Mesenchymal stem cell (in vitro differentiated cells and primary cell): ENCODE data around the gene BOD1L2. TPM values are rescaled to one million over a fixed set of nuclear protein-coding genes. Genes with fewer than 3 reads are reported as not detected.

ENCODE experiments used
- DNase-seq: peaks from one replicate; pipeline ENCODE4 v3.0.0-alpha.2; 2013
- H2AFZ ChIP-seq: one replicate; pipeline ENCODE4 v1.6.1; 2013; ENCODE audit warnings: low read depth, mild to moderate bottlenecking, control low read depth, inconsistent platforms, low read length, moderate library complexity
- H2AK5ac ChIP-seq: 2 replicates; pipeline ENCODE4 v1.6.1; 2013; ENCODE audit warnings: low read length, moderate library complexity, mild to moderate bottlenecking, inconsistent platforms; ENCODE audit not compliant: severe bottlenecking
- H2BK120ac ChIP-seq: one replicate; pipeline ENCODE4 v1.6.1; 2013; ENCODE audit warnings: low read depth, mild to moderate bottlenecking, inconsistent platforms, low read length, moderate library complexity
- H2BK12ac ChIP-seq, 2 experiments: one replicate each; pipeline ENCODE4 v1.6.1; 2013; ENCODE audit warnings: inconsistent platforms in 2 of 2, low read length in 2 of 2, mild to moderate bottlenecking in 2 of 2, moderate library complexity in 2 of 2, control low read depth in 1 of 2
- H2BK15ac ChIP-seq: one replicate; pipeline ENCODE4 v1.6.1; 2013; ENCODE audit warnings: mild to moderate bottlenecking, low read depth, inconsistent platforms; ENCODE audit not compliant: poor library complexity, severe bottlenecking
- H2BK5ac ChIP-seq: 2 replicates; pipeline ENCODE4 v1.6.1; 2013; ENCODE audit warnings: low read depth, mild to moderate bottlenecking, low read length, control low read depth, inconsistent platforms; ENCODE audit not compliant: poor library complexity, severe bottlenecking
- H3K14ac ChIP-seq, 2 experiments: one replicate each; pipeline ENCODE4 v1.6.1; 2013; ENCODE audit warnings: inconsistent platforms in 2 of 2, low read length in 2 of 2, control low read depth in 1 of 2, mild to moderate bottlenecking in 1 of 2, moderate library complexity in 1 of 2
- H3K18ac ChIP-seq, 2 experiments: one replicate each; pipeline ENCODE4 v1.6.1; 2013; ENCODE audit warnings: inconsistent platforms in 2 of 2, low read length in 2 of 2, control low read depth in 1 of 2, low read depth in 1 of 2, mild to moderate bottlenecking in 1 of 2
- H3K23ac ChIP-seq, 2 experiments: one replicate each; pipeline ENCODE4 v1.6.1; 2013; ENCODE audit warnings: inconsistent platforms in 2 of 2, low read length in 2 of 2, mild to moderate bottlenecking in 2 of 2, moderate library complexity in 2 of 2, control low read depth in 1 of 2
- H3K27ac ChIP-seq: 2 replicates; pipeline ENCODE4 v1.5.1; 2013; ENCODE audit warnings: mild to moderate bottlenecking, moderate library complexity, low read length, control low read depth, inconsistent platforms; ENCODE audit not compliant: poor library complexity, severe bottlenecking
- H3K27me3 ChIP-seq, 2 experiments: 2 replicates each; pipeline versions ENCODE4 v1.6.1 to v1.7.0; 2013; ENCODE audit warnings: low read length in 2 of 2, mild to moderate bottlenecking in 2 of 2, moderate library complexity in 2 of 2, control low read depth in 1 of 2, inconsistent platforms in 1 of 2; ENCODE audit not compliant: control insufficient read depth in 1 of 2, insufficient read depth in 1 of 2
- H3K36me3 ChIP-seq, 2 experiments: 2 replicates each; pipeline versions ENCODE4 v1.6.1 to v1.7.0; 2013; ENCODE audit warnings: low read length in 2 of 2, control low read depth in 1 of 2, inconsistent platforms in 1 of 2, low read depth in 1 of 2, mild to moderate bottlenecking in 1 of 2; ENCODE audit not compliant: insufficient read depth in 2 of 2, control insufficient read depth in 1 of 2
- H3K4ac ChIP-seq, 2 experiments: one replicate each; pipeline ENCODE4 v1.6.1; 2013; ENCODE audit warnings: inconsistent platforms in 2 of 2, low read length in 2 of 2, mild to moderate bottlenecking in 2 of 2, moderate library complexity in 2 of 2, control low read depth in 1 of 2, low read depth in 1 of 2
- H3K4me1 ChIP-seq: 2 replicates; pipeline ENCODE4 v1.6.1; 2013; ENCODE audit warnings: low read depth, low read length, control low read depth; ENCODE audit not compliant: control insufficient read depth, insufficient read depth
- H3K4me2 ChIP-seq: 2 replicates; pipeline ENCODE4 v1.6.1; 2013; ENCODE audit warnings: low read length, mild to moderate bottlenecking, inconsistent platforms; ENCODE audit not compliant: poor library complexity, severe bottlenecking
- H3K4me3 ChIP-seq, 2 experiments: 2 replicates each; pipeline versions ENCODE4 v1.5.1 to v1.7.0; 2013; ENCODE audit warnings: low read length in 2 of 2, mild to moderate bottlenecking in 2 of 2, control low read depth in 1 of 2, low read depth in 1 of 2; ENCODE audit not compliant: insufficient read depth in 1 of 2
- H3K79me1 ChIP-seq: replicated peaks from 2 replicates; pipeline ENCODE4 v1.6.1; 2013; ENCODE audit warnings: mild to moderate bottlenecking, control low read depth, low read length, inconsistent platforms; ENCODE audit not compliant: poor library complexity, severe bottlenecking
- H3K9ac ChIP-seq: 2 replicates; pipeline ENCODE4 v1.7.0; 2013; ENCODE audit warnings: mild to moderate bottlenecking, low read length, moderate library complexity
- H3K9me3 ChIP-seq: 2 replicates; pipeline ENCODE4 v1.7.0; 2013; ENCODE audit warnings: mild to moderate bottlenecking, low read length; ENCODE audit not compliant: control insufficient read depth
- H4K8ac ChIP-seq: one replicate; pipeline ENCODE4 v1.6.1; 2013; ENCODE audit warnings: inconsistent platforms, mild to moderate bottlenecking, low read length, moderate library complexity
- H4K91ac ChIP-seq: one replicate; pipeline ENCODE4 v1.6.1; 2013; ENCODE audit warnings: mild to moderate bottlenecking, low read length, inconsistent platforms
- WGBS: methylation state at CpG from one replicate; pipeline ENCODE4 v1.1.7; 2013; ENCODE audit warnings: mixed read lengths; 5-methylcytosine and 5-hydroxymethylcytosine counted together
- polyA plus RNA-seq, 2 experiments: library from polyadenylated mRNA; stranded (reverse); fragments of 200-250 nt; gene quantifications; one replicate each; pipeline ENCODE4 v1.2.3, GENCODE V29; 2013

The BOD1L2 gene
- not detected for polyA plus RNA-seq (2013, experiment 1 of 2)
- not detected for polyA plus RNA-seq (2013, experiment 2 of 2)

DNA sequence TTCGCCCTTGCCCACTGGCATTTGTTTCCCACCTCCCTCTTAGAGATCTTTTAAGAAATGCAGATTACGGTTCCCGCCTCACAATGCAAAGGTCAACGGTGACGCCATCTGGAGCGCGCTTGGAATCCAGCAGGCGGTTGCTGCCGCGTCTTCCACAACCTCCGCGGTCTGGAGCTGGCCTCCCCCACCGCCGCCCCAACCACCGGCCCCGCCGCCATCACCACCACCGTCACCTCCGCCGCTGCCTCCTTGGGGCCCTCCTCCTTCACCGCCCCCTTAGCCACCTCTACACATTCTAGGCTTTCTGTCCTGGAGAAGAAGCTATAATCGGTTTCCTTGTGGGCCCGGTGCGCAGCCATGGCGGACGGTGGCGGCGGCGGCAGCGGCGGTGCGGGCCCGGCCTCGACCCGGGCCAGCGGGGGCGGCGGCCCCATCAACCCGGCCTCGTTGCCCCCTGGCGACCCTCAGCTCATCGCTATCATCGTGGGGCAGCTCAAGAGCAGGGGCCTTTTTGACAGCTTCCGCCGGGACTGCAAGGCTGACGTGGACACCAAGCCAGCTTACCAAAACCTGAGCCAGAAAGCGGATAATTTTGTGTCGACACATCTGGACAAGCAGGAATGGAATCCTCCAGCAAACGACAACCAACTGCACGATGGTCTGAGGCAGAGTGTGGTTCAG lies at the start of gene BOD1L2:
Gene BOD1L2, plus strand, starts transcription at position 132 of the 681 bp plus-strand sequence. Its CDS starts 226 bp downstream, at position 358.
- no peak within 1 kb of the TSS for H2BK15ac ChIP-seq
- no peak within 1 kb of the TSS for H3K23ac ChIP-seq
- no peak within 1 kb of the TSS for H4K8ac ChIP-seq
- no peaks in the 10 kb centered on the region for H3K4me1 ChIP-seq
- H3K4me2 ChIP-seq = no peak within 1 kb of the TSS
- no peaks in the 10 kb centered on the region for H3K36me3 ChIP-seq
- no peak within 1 kb of the TSS for H2BK12ac ChIP-seq
- H4K91ac ChIP-seq = no peak within 1 kb of the TSS
- no peak within 1 kb of the TSS for H2BK120ac ChIP-seq
- no peak for DNase-seq
- no peak within 1 kb of the TSS for H3K14ac ChIP-seq
- H3K79me1 ChIP-seq = no peaks in the 10 kb centered on the region
- H3K27ac ChIP-seq = no peak within 1 kb of the TSS
- no peak within 1 kb of the TSS for H3K4ac ChIP-seq
- no peak within 1 kb of the TSS for H2AFZ ChIP-seq
- H2AK5ac ChIP-seq = no peak within 1 kb of the TSS
- H3K18ac ChIP-seq = no peak within 1 kb of the TSS
- H3K9ac ChIP-seq = no peak within 1 kb of the TSS
- no peak within 1 kb of the TSS for H3K4me3 ChIP-seq
- H2BK5ac ChIP-seq = no peak within 1 kb of the TSS
- 90% methylated on average over 50 of the region's 50 CpGs for WGBS
- no peaks in the 10 kb centered on the region for H3K9me3 ChIP-seq
- peaks cover 8 to 15% of the 10 kb centered on the region in 2 experiments for H3K27me3 ChIP-seq

DNA sequence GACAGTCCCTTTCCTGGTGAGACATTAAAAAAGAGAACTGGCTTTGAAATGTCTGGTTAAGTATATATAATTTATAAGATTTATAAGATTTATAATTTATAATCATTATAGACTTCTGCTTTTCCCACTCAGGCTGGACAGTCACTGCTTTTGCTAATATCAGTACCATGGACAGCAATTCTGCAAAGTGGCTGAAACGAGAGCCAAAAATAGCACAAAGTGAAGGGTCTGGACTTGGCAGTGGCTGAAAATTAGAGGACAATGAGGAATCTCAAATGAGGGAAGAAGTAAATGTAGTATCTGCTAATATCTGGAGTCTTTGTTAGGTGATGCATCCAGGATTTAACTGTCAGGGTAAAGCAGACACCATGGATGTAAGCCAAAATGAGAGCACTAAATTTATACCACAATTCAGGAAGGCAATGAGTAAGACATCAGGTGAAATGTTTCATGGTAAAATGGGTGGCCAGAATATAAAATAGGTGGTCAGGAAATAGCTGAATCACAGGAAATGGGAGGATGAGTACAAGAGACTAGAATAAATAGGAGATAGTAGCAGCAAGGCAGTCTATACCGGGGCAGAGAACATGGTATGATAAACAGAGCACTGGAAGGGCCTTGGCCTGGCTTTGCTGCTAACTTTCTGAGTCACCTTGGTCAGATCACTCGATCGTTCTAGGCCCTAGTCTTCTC lies 39.6 kb upstream of the BOD1L2 start:
- Histone ChIP-seq H2AFZ (no peak overlapping the region), H2AK5ac (no peak overlapping the region), H3K9ac (no peak overlapping the region), H2BK15ac (no peak overlapping the region), H2BK5ac (no peak overlapping the region), H3K4me2 (no peak overlapping the region), H4K91ac (no peak overlapping the region), H3K79me1 (no peaks in the 10 kb centered on the region), H3K27ac (no peak overlapping the region), H3K14ac (no peak overlapping the region), H3K4me3 (no peak overlapping the region), H3K4ac (no peak overlapping the region), H3K27me3 (no peaks in the 10 kb centered on the region), H2BK120ac (no peak overlapping the region), H3K36me3 (no peaks in the 10 kb centered on the region), H4K8ac (no peak overlapping the region), H3K9me3 (no peaks in the 10 kb centered on the region), H3K23ac (no peak overlapping the region), H3K4me1 (no peaks in the 10 kb centered on the region), H3K18ac (no peak overlapping the region), H2BK12ac (no peak overlapping the region)
- peak; percentile 25 for DNase-seq
- 62% methylated on average over 4 of the region's 4 CpGs for WGBS

DNA sequence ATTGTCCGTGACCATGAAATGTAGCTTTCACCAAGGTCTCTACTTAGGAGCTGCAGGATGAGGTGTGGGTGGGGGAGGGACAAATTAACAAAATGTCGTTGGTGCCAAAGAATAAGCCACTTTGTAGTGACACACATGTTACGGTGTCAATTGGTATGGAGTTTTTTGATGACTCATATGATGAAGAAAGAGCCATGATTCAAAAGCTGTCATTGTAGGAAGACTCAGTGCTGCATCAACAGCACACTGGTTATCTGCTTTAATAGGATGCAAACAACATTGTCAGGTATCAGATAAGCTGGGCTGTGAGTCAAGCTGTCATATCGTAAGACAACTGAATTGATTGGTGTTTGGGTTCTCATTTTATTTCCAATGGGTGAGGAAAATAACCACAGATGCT lies 36.6 kb upstream of the BOD1L2 start:
- no peaks in the 10 kb centered on the region for H3K79me1 ChIP-seq
- no peak overlapping the region for H4K91ac ChIP-seq
- H2AFZ ChIP-seq = no peak overlapping the region
- H4K8ac ChIP-seq = no peak overlapping the region
- 63% methylated on average over 4 of the region's 4 CpGs for WGBS
- H3K9ac ChIP-seq = no peak overlapping the region
- H3K9me3 ChIP-seq = no peaks in the 10 kb centered on the region
- H2BK120ac ChIP-seq = no peak overlapping the region
- no peak for DNase-seq
- H3K14ac ChIP-seq = no peak overlapping the region
- H3K36me3 ChIP-seq = no peaks in the 10 kb centered on the region
- no peak overlapping the region for H3K4me3 ChIP-seq
- H3K23ac ChIP-seq = no peak overlapping the region
- no peak overlapping the region for H2AK5ac ChIP-seq
- no peaks in the 10 kb centered on the region for H3K4me1 ChIP-seq
- H3K27me3 ChIP-seq = peaks cover 0 to 17% of the 10 kb centered on the region in 2 experiments
- H3K4ac ChIP-seq = no peak overlapping the region
- no peak overlapping the region for H3K18ac ChIP-seq
- no peak overlapping the region for H2BK5ac ChIP-seq
- H2BK12ac ChIP-seq = no peak overlapping the region
- no peak overlapping the region for H2BK15ac ChIP-seq
- H3K27ac ChIP-seq = no peak overlapping the region
- H3K4me2 ChIP-seq = no peak overlapping the region

DNA sequence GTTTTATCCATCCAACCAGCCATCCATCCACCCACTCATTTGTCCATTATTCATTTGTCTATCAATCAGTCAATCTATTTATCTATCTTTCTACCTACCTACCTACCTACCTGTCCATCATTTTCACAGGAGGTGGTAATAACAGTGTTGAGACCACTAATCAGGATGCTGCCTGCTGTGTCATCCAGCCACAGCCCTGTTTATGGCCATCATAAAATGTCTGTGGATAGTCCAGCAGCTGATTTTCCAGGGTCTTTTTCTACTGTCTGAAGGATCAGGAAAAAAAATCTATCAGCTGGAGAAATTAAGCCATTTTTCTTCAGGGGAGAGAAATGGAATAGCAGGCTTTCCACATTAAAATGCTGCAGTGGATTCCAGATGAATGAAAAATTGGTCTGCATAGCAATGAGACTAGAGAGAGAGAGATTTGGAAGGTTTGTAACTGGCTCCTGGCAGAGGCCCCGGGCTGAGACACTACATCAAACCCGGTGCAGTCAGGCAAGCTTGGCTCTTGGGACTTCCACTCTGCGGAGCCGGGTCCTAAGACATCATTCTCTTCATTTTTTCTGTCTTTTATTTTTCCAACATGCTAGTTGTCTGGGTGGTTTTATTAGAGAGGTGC lies 33.0 kb upstream of the BOD1L2 start:
- Histone ChIP-seq H3K14ac (no peak overlapping the region), H2AK5ac (no peak overlapping the region), H3K9ac (no peak overlapping the region), H3K79me1 (no peaks in the 10 kb centered on the region), H2BK5ac (no peak overlapping the region), H2BK15ac (no peak overlapping the region), H3K4me2 (no peak overlapping the region), H4K8ac (no peak overlapping the region), H3K4ac (no peak overlapping the region), H3K27ac (no peak overlapping the region), H2BK120ac (no peak overlapping the region), H3K23ac (no peak overlapping the region), H3K27me3 (peaks cover 4 to 27% of the 10 kb centered on the region in 2 experiments), H2BK12ac (no peak overlapping the region), H3K9me3 (no peaks in the 10 kb centered on the region), H2AFZ (no peak overlapping the region), H3K4me1 (no peaks in the 10 kb centered on the region), H3K18ac (no peak overlapping the region), H3K4me3 (no peak overlapping the region), H4K91ac (no peak overlapping the region), H3K36me3 (no peaks in the 10 kb centered on the region)
- WGBS = no CpG with 5 or more reads among the region's 4 CpGs
- no peak for DNase-seq
